ENCODE measurements around the gene ZNF740.

Gene ZNF740

GRCh38 chr12:53214687-53215455, 34.3 kb downstream of the ZNF740 start:
- DNase-seq, result no peak

- no peak for DNase-seq
Observed at GRCh38 chr12:53215497-53215896, 35.0 kb downstream of the ZNF740 start.

GRCh38 chr12:53217051-53217930, 36.8 kb downstream of the ZNF740 start:
- DNase-seq, result no peak

- DNase-seq, result no peak
Observed at GRCh38 chr12:53217931-53218307, 37.4 kb downstream of the ZNF740 start.

- DNase-seq, result no peak
Observed at GRCh38 chr12:53218551-53219291, 38.2 kb downstream of the ZNF740 start.

GRCh38 chr12:53219292-53219955, 38.9 kb downstream of the ZNF740 start:
- DNase-seq, result no peak

- DNase-seq, result peak; percentile 86
Observed at GRCh38 chr12:53219956-53220693, 39.6 kb downstream of the ZNF740 start.

GRCh38 chr12:53220694-53221202, 40.2 kb downstream of the ZNF740 start:
- peak; percentile 98 for DNase-seq

- peak; percentile 70 for DNase-seq
Observed at GRCh38 chr12:53221203-53222080, 40.9 kb downstream of the ZNF740 start.

- DNase-seq, result no peak
Observed at GRCh38 chr12:53222170-53222721, 41.7 kb downstream of the ZNF740 start.

- no peak for DNase-seq
Observed at GRCh38 chr12:53222806-53223261, 42.3 kb downstream of the ZNF740 start.

- DNase-seq, result no peak
Observed at GRCh38 chr12:53223389-53224060, 43.0 kb downstream of the ZNF740 start.

GRCh38 chr12:53224061-53224896, 43.8 kb downstream of the ZNF740 start:
- no peak for DNase-seq

- DNase-seq, result no peak
Observed at GRCh38 chr12:53224897-53225634, 44.5 kb downstream of the ZNF740 start.

- DNase-seq, result no peak
Observed at GRCh38 chr12:53225635-53226424, 45.3 kb downstream of the ZNF740 start.

GRCh38 chr12:53226815-53227214, 46.3 kb downstream of the ZNF740 start:
- DNase-seq, result no peak

GRCh38 chr12:53227341-53227740, 46.8 kb downstream of the ZNF740 start:
- DNase-seq, result no peak

Measured in RPMI8226 (cell line).